HepG2 (cell line): ENCODE data around the gene CDKN2AIP. TPM values are rescaled to one million over a fixed set of nuclear protein-coding genes. Genes with fewer than 3 reads are reported as not detected.

ENCODE experiments used
- ATAC-seq: fragments of 200-7000 bp; cut with Tn5 transposase; 3 replicates; pipeline ENCODE4 v1.9.1; 2020; ENCODE audit warnings: mild to moderate bottlenecking, moderate library complexity
- BruUV-seq: library from RNA; stranded (reverse); fragments of 400-500 nt; replicated peaks from 2 replicates; lab custom pipeline; 2021; lab: Mats Ljungman, UMichigan
- CTCF ChIA-PET: fragments of 300-600 bp; formaldehyde crosslinking; extraction: SDS; loops from one replicate; lab custom pipeline; 2021; ENCODE audit warnings: low total read pairs, inconsistent platforms, low intra/inter-chr PET ratio; lab: Yijun Ruan, JAX
- POLR2A ChIA-PET: fragments of 350-600 bp; sonication (Branson Sonifier 250); formaldehyde crosslinking; loops from one replicate; lab custom pipeline; 2020; ENCODE audit warnings: antibody characterized with exemption, inconsistent platforms; lab: Yijun Ruan, JAX
- DNase-seq: peaks from one replicate; pipeline ENCODE4 v3.0.0-alpha.2; 2015; ENCODE audit warnings: low spot score
- FAIRE-seq: peaks from 3 replicates; lab custom pipeline; 2011; peaks lifted over from hg19 to GRCh38; lab: Jason Lieb, UNC
- H2AFZ ChIP-seq: one replicate; pipeline ENCODE4 v1.6.1; 2011; ENCODE audit warnings: low read length, inconsistent platforms
- H3K27ac ChIP-seq: fragments of 300-600 bp; 3 replicates; pipeline ENCODE4 v1.8.0; 2011; ENCODE audit warnings: mixed run types, mild to moderate bottlenecking, mixed read lengths, low read length, inconsistent platforms; ENCODE audit not compliant: insufficient read depth; ENCODE audit errors: extremely low read length
- H3K27me3 ChIP-seq, 2 experiments: fragments of 200-600 bp in 1 of 2; 2 replicates in 1 of 2; 3 replicates in 1 of 2; pipeline versions ENCODE4 v1.6.0 to v1.8.0; 2011; ENCODE audit warnings: low read length in 2 of 2, mild to moderate bottlenecking in 2 of 2, moderate library complexity in 2 of 2, inconsistent platforms in 1 of 2; ENCODE audit not compliant: insufficient read depth in 2 of 2, control insufficient read depth in 1 of 2
- H3K36me3 ChIP-seq, 2 experiments: fragments of 200-600 bp in 1 of 2; replicated peaks in 1 of 2; 2 replicates in 1 of 2; 3 replicates in 1 of 2; pipeline versions ENCODE4 v1.5.1 to v1.8.0; 2011; ENCODE audit warnings: low read length in 2 of 2, inconsistent platforms in 1 of 2; ENCODE audit not compliant: insufficient read depth in 2 of 2, control insufficient read depth in 1 of 2
- H3K4me1 ChIP-seq: 2 replicates; pipeline ENCODE4 v1.5.1; 2012; ENCODE audit warnings: low read length, inconsistent platforms; ENCODE audit not compliant: insufficient read depth
- H3K4me2 ChIP-seq: 2 replicates; pipeline ENCODE4 v1.6.0; 2011; ENCODE audit warnings: low read depth, low read length, inconsistent platforms
- H3K4me3 ChIP-seq, 3 experiments: fragments of 200-600 bp in 1 of 3; sonication (generic), shearing (Covaris generic) in 1 of 3; replicated peaks in 1 of 3; 2 replicates each; pipeline ENCODE4 v1.5.1; 2011 to 2016; ENCODE audit warnings: low read length in 3 of 3, inconsistent platforms in 2 of 3, low read depth in 2 of 3, mild to moderate bottlenecking in 2 of 3, control low read depth in 1 of 3, mixed read lengths in 1 of 3; ENCODE audit not compliant: insufficient read depth in 1 of 3
- H3K79me2 ChIP-seq: one replicate; pipeline ENCODE4 v1.6.1; 2011; ENCODE audit warnings: low read length, inconsistent platforms; ENCODE audit not compliant: insufficient read depth
- H3K9ac ChIP-seq: 2 replicates; pipeline ENCODE4 v1.6.0; 2011; ENCODE audit warnings: mild to moderate bottlenecking, low read depth, low read length, inconsistent platforms; ENCODE audit not compliant: insufficient read depth
- H3K9me3 ChIP-seq: 2 replicates; pipeline ENCODE4 v1.5.1; 2012; ENCODE audit warnings: mild to moderate bottlenecking, low read length
- H4K20me1 ChIP-seq: 2 replicates; pipeline ENCODE4 v1.6.0; 2011; ENCODE audit warnings: inconsistent platforms, mild to moderate bottlenecking, low read length, moderate library complexity; ENCODE audit not compliant: insufficient read depth
- BCLAF1 ChIP-seq: fragments of 450-650 bp; IDR thresholded peaks from 2 replicates; pipeline ENCODE4 v1.6.1; 2017; ENCODE audit warnings: mild to moderate bottlenecking
- CBX1 ChIP-seq: IDR thresholded peaks from one replicate; pipeline ENCODE4 v1.6.1; 2016; ENCODE audit warnings: antibody characterized with exemption, low read depth
- DZIP1 ChIP-seq: sonication (generic); formaldehyde crosslinking; IDR thresholded peaks from 2 replicates; pipeline ENCODE4 v1.5.0; 2020; ENCODE audit warnings: mild to moderate bottlenecking, missing genetic modification reagents
- FOXM1 ChIP-seq: sonication (generic); formaldehyde crosslinking; IDR thresholded peaks from 2 replicates; pipeline ENCODE4 v1.5.0; 2020; ENCODE audit warnings: missing genetic modification reagents
- JUN ChIP-seq: sonication (generic); formaldehyde crosslinking; IDR thresholded peaks from 2 replicates; pipeline ENCODE4 v1.4.0; 2020; ENCODE audit warnings: mild to moderate bottlenecking, missing genetic modification reagents
- MIXL1 ChIP-seq: IDR thresholded peaks from 2 replicates; pipeline ENCODE4 v1.6.1; 2016
- PBX2 ChIP-seq: IDR thresholded peaks from 2 replicates; pipeline ENCODE4 v1.6.1; 2016; ENCODE audit warnings: control low read depth
- PCBP2 ChIP-seq: fragments of 200-400 bp; formaldehyde crosslinking; optimal IDR thresholded peaks from 2 replicates; pipeline ENCODE3; 2018; ENCODE audit warnings: low read length, low read depth; ENCODE audit not compliant: poor library complexity, severe bottlenecking
- ZNF17 ChIP-seq: sonication (generic); formaldehyde crosslinking; IDR thresholded peaks from 2 replicates; pipeline ENCODE4 v1.5.0; 2020; ENCODE audit warnings: mild to moderate bottlenecking, missing genetic modification reagents
- ZNF224 ChIP-seq: sonication (generic); formaldehyde crosslinking; IDR thresholded peaks from 2 replicates; pipeline ENCODE4 v1.5.0; 2020; ENCODE audit warnings: mild to moderate bottlenecking, missing genetic modification reagents
- ZNF616 ChIP-seq: sonication (generic); formaldehyde crosslinking; IDR thresholded peaks from 2 replicates; pipeline ENCODE4 v1.5.0; 2020; ENCODE audit warnings: low read depth, mild to moderate bottlenecking, missing genetic modification reagents
- WGBS: methylation state at CpG from one replicate; pipeline ENCODE4 v1.1.6; 2017; ENCODE audit warnings: low lambda C conversion rate; 5-methylcytosine and 5-hydroxymethylcytosine counted together
- in situ Hi-C: cut with HindIII; loops from 2 replicates; pipeline ENCODE4 v1.10.0; 2017; ENCODE audit warnings: low pct_unique_long_range_greater_than_20kb; ENCODE audit not compliant: extremely low pct_ligation_motif_present
- intact Hi-C: fragments of 100-400 bp; cut with micrococcal nuclease; formaldehyde crosslinking; loops from one replicate; pipeline ENCODE4 v1.10.0; 2022; ENCODE audit not compliant: unreplicated experiment
- polyA plus RNA-seq, 8 experiments: library from polyadenylated mRNA; depleted of rRNA in 3 of 8; stranded (reverse) in 7 of 8; unstranded in 1 of 8; fragments of >200 nt; fragmentation: Illumina TruSeq in 4 of 8; extraction: Trizol in 4 of 8; gene quantifications; 2 replicates each; pipeline versions ENCODE4 v1.2.1 to v1.2.3, GENCODE V29; 2011 to 2016; ENCODE audit warnings: low read depth in 4 of 8, missing spikeins in 1 of 8, mixed read lengths in 1 of 8; ENCODE audit not compliant: insufficient read depth in 1 of 8
- total RNA-seq, 5 experiments: library from RNA; depleted of rRNA; stranded (reverse); fragments of >200 nt; fragmentation: Illumina TruSeq; extraction: Trizol; gene quantifications; 2 replicates each; pipeline ENCODE4 v1.2.3, GENCODE V29; 2016; ENCODE audit warnings: low read depth in 1 of 5

CDKN2AIP gene
- total and polyA plus RNA-seq, 2 of the 13 experiments (the other 11 are each of a cell fraction or from before 2014, with no cell fraction given), result 17.0 to 18.7 TPM

GRCh38 chr4:183449193-183449882 lies 4.9 kb downstream of the CDKN2AIP start:
- peaks cover 47% of the 10 kb centered on the region for H3K4me1 ChIP-seq
- peaks cover 28% of the 10 kb centered on the region for H3K79me2 ChIP-seq
- POLR2A ChIA-PET, result interaction anchor here (1.1 kb wide), 1 partner anchor 11 kb away, joined by 3 read pairs; no protein-coding TSS in a partner anchor
- over 99% methylated on average over 5 of the region's 5 CpGs for WGBS
- H3K9ac ChIP-seq, result no peak overlapping the region
- in situ Hi-C loops, result no loop called here
- ATAC-seq, result no peak
- TF ChIP-seq PBX2 (CRISPR knock-in tag), result no peak
- TF ChIP-seq DZIP1, result no peak
- no peak for TF ChIP-seq ZNF224 (CRISPR knock-in tag)
- TF ChIP-seq BCLAF1, result no peak
- no peak for TF ChIP-seq PCBP2
- TF ChIP-seq JUN (CRISPR knock-in tag), result no peak
- TF ChIP-seq FOXM1, result no peak
- TF ChIP-seq ZNF17 (CRISPR knock-in tag), result no peak
- no peak for TF ChIP-seq CBX1
- TF ChIP-seq MIXL1, result no peak
- TF ChIP-seq ZNF616 (CRISPR knock-in tag), result no peak
- H3K4me2 ChIP-seq, result no peak overlapping the region
- H3K9me3 ChIP-seq, result no peaks in the 10 kb centered on the region
- 0 out of 2 replicates have a peak, but pooled peaks cover 3% of the 10 kb centered on the region for H4K20me1 ChIP-seq
- H3K27ac ChIP-seq, result no peak overlapping the region
- CTCF ChIA-PET, result no interaction called here
- H3K4me3 ChIP-seq, result no peak overlapping the region
- no peaks in the 10 kb centered on the region; a peak in 1 of 5 replicates for H3K27me3 ChIP-seq
- no peak overlapping the region for H2AFZ ChIP-seq
- no TSS peak for BruUV-seq
- intact Hi-C loops, result no loop called here
- no peak for DNase-seq
- H3K36me3 ChIP-seq, result peaks cover 7 to 14% of the 10 kb centered on the region in 2 experiments
- no peak for FAIRE-seq
